PFSK-1 (cell line): Measurements from ENCODE around the gene B4GALNT1.

Experiments
- FOXP2 ChIP-seq: optimal IDR thresholded peaks from 2 replicates; pipeline ENCODE3; 2011; ENCODE audit warnings: borderline replicate concordance, control low read depth, inconsistent platforms; ENCODE audit not compliant: insufficient read depth; ENCODE audit errors: extremely low read length, extremely low read depth
- POLR2AphosphoS5 ChIP-seq: IDR thresholded peaks from 2 replicates; pipeline ENCODE4 v1.6.1; 2012; ENCODE audit warnings: low read depth, mild to moderate bottlenecking, control low read depth, low read length, moderate library complexity
- REST ChIP-seq, 2 experiments: IDR thresholded peaks; 2 replicates each; pipeline versions ENCODE4 v1.6.1 to v1.8.0; 2011 to 2012; ENCODE audit warnings: low read depth in 2 of 2, low read length in 2 of 2, control low read depth in 1 of 2, inconsistent platforms in 1 of 2, mild to moderate bottlenecking in 1 of 2, moderate library complexity in 1 of 2; ENCODE audit not compliant: insufficient read depth in 1 of 2
- TAF1 ChIP-seq: IDR thresholded peaks from 2 replicates; pipeline ENCODE4 v1.6.1; 2012; ENCODE audit warnings: low read length, control low read depth, borderline replicate concordance; ENCODE audit not compliant: insufficient read depth

- TF ChIP-seq REST (IDR thresholded peaks at IDR 0.05; ENCODE audit: insufficient read depth in 1 of 2, low read depth in 2 of 2, low read length in 2 of 2) (no peak), TAF1 (no peak), POLR2AphosphoS5 (peak; percentile 56; the same call in 1 of the 2 replicates), FOXP2 (no peak)
These were observed 21.7 kb downstream of the B4GALNT1 start, which contains the start of gene ARHGEF25 for GRCh38 chr12:57611108-57611826.
